Lower leg skin (tissue), 3 donors: ENCODE measurements around the gene SH3BP5L.

Experiments used
- POLR2A ChIP-seq, 2 donors: fragments of 450-650 bp; IDR thresholded peaks; one replicate each; pipeline ENCODE4 v1.6.1; 2016 to 2017; ENCODE audit warnings: antibody characterized with exemption in 2 of 2, mild to moderate bottlenecking in 1 of 2, moderate library complexity in 1 of 2
- TF ChIP-seq, protein P1 (sequence below), 3 donors: fragments of 450-650 bp; IDR thresholded peaks; one replicate each; pipeline ENCODE4 v1.5.1; 2016; ENCODE audit warnings: antibody characterized with exemption in 3 of 3, mild to moderate bottlenecking in 3 of 3, moderate library complexity in 2 of 3

DNA sequence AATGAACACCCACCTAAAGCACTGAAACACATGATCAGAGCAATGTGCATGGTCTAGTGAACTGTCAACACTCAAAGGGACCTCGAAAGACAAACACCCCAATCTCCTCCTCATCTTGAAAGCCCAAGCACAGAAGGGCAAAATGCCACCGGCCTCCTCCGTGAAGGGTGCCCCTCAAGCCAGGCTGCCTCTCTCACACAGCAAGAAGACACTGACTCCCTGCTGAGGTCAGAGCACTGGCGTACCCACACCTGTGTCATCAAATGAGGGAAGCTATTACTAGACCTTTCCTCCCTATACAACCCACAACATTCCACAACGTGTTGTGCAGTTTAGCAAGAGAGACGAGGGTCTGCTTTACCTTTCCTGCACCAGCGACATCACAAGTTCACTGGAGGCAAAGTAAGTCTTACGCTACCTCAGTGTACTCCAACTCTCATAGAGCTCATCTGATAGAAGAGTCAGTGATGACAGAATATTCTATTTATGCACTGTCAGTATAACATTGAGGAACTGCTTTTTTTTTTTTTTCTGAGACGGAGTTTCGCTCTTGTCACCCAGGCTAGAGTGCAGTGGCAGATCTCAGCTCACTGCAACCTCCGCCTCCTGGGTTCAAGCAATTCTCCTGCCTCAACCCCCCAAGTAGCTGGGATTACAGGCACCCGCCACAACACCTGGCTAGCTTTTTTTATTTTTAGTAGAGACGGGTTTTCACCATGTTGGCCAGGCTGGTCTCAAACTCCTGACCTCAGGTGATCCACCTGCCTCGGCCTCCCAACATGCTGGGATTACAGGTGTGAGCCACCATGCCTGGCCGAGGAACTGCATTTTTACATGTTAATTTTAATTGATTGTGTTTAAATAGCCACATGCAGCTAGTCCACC lies 3.3 kb downstream of the SH3BP5L start:
- TF ChIP-seq, protein P1, sequence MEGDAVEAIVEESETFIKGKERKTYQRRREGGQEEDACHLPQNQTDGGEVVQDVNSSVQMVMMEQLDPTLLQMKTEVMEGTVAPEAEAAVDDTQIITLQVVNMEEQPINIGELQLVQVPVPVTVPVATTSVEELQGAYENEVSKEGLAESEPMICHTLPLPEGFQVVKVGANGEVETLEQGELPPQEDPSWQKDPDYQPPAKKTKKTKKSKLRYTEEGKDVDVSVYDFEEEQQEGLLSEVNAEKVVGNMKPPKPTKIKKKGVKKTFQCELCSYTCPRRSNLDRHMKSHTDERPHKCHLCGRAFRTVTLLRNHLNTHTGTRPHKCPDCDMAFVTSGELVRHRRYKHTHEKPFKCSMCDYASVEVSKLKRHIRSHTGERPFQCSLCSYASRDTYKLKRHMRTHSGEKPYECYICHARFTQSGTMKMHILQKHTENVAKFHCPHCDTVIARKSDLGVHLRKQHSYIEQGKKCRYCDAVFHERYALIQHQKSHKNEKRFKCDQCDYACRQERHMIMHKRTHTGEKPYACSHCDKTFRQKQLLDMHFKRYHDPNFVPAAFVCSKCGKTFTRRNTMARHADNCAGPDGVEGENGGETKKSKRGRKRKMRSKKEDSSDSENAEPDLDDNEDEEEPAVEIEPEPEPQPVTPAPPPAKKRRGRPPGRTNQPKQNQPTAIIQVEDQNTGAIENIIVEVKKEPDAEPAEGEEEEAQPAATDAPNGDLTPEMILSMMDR (IDR thresholded peaks at IDR 0.05): no peak
- TF ChIP-seq POLR2A (IDR thresholded peaks at IDR 0.05): no peak
